HepG2 (cell line): ENCODE results near the gene CSNK1G1. TPM values are rescaled to one million over a fixed set of nuclear protein-coding genes. Genes with fewer than 3 reads are reported as not detected.
A peak's percentile ranks its signal among the peaks of the same experiment; 100 is the strongest.

Experiments used
- ARID4A ChIP-seq: sonication (generic); formaldehyde crosslinking; IDR thresholded peaks from 2 replicates; pipeline ENCODE4 v1.5.0; 2020; ENCODE audit warnings: mild to moderate bottlenecking, missing genetic modification reagents, borderline replicate concordance
- DR1 ChIP-seq: sonication (generic); formaldehyde crosslinking; IDR thresholded peaks from 2 replicates; pipeline ENCODE4 v1.8.0; 2021; ENCODE audit warnings: mild to moderate bottlenecking, missing genetic modification reagents, inconsistent platforms
- DZIP1 ChIP-seq: sonication (generic); formaldehyde crosslinking; IDR thresholded peaks from 2 replicates; pipeline ENCODE4 v1.5.0; 2020; ENCODE audit warnings: mild to moderate bottlenecking, missing genetic modification reagents
- GATA4 ChIP-seq: sonication (generic); IDR thresholded peaks from 2 replicates; pipeline ENCODE4 v1.6.1; 2016; ENCODE audit warnings: antibody characterized with exemption, low read depth, borderline replicate concordance
- HCFC1 ChIP-seq: fragments of 150-350 bp; IDR thresholded peaks from 2 replicates; pipeline ENCODE4 v1.6.1; 2014; ENCODE audit warnings: low read depth, low read length
- HNRNPH1 ChIP-seq: fragments of 200-400 bp; formaldehyde crosslinking; optimal IDR thresholded peaks from 2 replicates; pipeline ENCODE3; 2017; ENCODE audit warnings: mild to moderate bottlenecking, low read depth, low read length
- MXI1 ChIP-seq: IDR thresholded peaks from 3 replicates; pipeline ENCODE4 v1.6.1; 2012; ENCODE audit warnings: low read depth, low read length, inconsistent platforms, borderline replicate concordance
- RAD51 ChIP-seq: fragments of 450-650 bp; IDR thresholded peaks from 2 replicates; pipeline ENCODE4 v1.6.1; 2016; ENCODE audit warnings: borderline replicate concordance
- TBX2 ChIP-seq: sonication (generic); formaldehyde crosslinking; IDR thresholded peaks from 2 replicates; pipeline ENCODE4 v1.5.0; 2020; ENCODE audit warnings: missing genetic modification reagents, mild to moderate bottlenecking, borderline replicate concordance
- TOPORS ChIP-seq: sonication (generic); formaldehyde crosslinking; IDR thresholded peaks from 2 replicates; pipeline ENCODE4 v1.8.0; 2023; ENCODE audit warnings: mild to moderate bottlenecking, missing genetic modification reagents
- ZKSCAN8 ChIP-seq: IDR thresholded peaks from 2 replicates; pipeline ENCODE4 v1.6.1; 2016; ENCODE audit warnings: borderline replicate concordance, missing genetic modification reagents, missing compliant biosample characterization
- ZNF143 ChIP-seq: sonication (generic); formaldehyde crosslinking; IDR thresholded peaks from 2 replicates; pipeline ENCODE4 v1.4.0; 2020; ENCODE audit warnings: missing genetic modification reagents
- ZNF354B ChIP-seq: sonication (generic); formaldehyde crosslinking; IDR thresholded peaks from 2 replicates; pipeline ENCODE4 v1.8.0; 2022; ENCODE audit warnings: mild to moderate bottlenecking, missing genetic modification reagents
- ZNF512B ChIP-seq: sonication (generic); formaldehyde crosslinking; IDR thresholded peaks from 2 replicates; pipeline ENCODE4 v1.5.1; 2020; ENCODE audit warnings: missing genetic modification reagents, mild to moderate bottlenecking, borderline replicate concordance
- ZNF562 ChIP-seq: sonication (generic); formaldehyde crosslinking; IDR thresholded peaks from 2 replicates; pipeline ENCODE4 v1.8.0; 2022; ENCODE audit warnings: missing genetic modification reagents, borderline replicate concordance
- ZNF572 ChIP-seq: sonication (generic); formaldehyde crosslinking; IDR thresholded peaks from 2 replicates; pipeline ENCODE4 v1.5.1; 2020; ENCODE audit warnings: mild to moderate bottlenecking, missing genetic modification reagents
- polyA plus RNA-seq, 8 experiments: library from polyadenylated mRNA; depleted of rRNA in 3 of 8; stranded (reverse) in 7 of 8; unstranded in 1 of 8; fragments of >200 nt; fragmentation: Illumina TruSeq in 4 of 8; extraction: Trizol in 4 of 8; gene quantifications; 2 replicates each; pipeline versions ENCODE4 v1.2.1 to v1.2.3, GENCODE V29; 2011 to 2016; ENCODE audit warnings: low read depth in 4 of 8, missing spikeins in 1 of 8, mixed read lengths in 1 of 8; ENCODE audit not compliant: insufficient read depth in 1 of 8
- total RNA-seq, 5 experiments: library from RNA; depleted of rRNA; stranded (reverse); fragments of >200 nt; fragmentation: Illumina TruSeq; extraction: Trizol; gene quantifications; 2 replicates each; pipeline ENCODE4 v1.2.3, GENCODE V29; 2016; ENCODE audit warnings: low read depth in 1 of 5
- TF ChIP-seq, protein P1 (sequence below): sonication (generic); formaldehyde crosslinking; IDR thresholded peaks from 2 replicates; pipeline ENCODE4 v1.5.0; 2020; ENCODE audit warnings: mild to moderate bottlenecking, low read depth, missing genetic modification reagents, borderline replicate concordance

CSNK1G1 gene
- total and polyA plus RNA-seq, 2 of the 13 experiments (the other 11 are each of a cell fraction or from before 2014, with no cell fraction given): 8.5 to 12.6 TPM

DNA sequence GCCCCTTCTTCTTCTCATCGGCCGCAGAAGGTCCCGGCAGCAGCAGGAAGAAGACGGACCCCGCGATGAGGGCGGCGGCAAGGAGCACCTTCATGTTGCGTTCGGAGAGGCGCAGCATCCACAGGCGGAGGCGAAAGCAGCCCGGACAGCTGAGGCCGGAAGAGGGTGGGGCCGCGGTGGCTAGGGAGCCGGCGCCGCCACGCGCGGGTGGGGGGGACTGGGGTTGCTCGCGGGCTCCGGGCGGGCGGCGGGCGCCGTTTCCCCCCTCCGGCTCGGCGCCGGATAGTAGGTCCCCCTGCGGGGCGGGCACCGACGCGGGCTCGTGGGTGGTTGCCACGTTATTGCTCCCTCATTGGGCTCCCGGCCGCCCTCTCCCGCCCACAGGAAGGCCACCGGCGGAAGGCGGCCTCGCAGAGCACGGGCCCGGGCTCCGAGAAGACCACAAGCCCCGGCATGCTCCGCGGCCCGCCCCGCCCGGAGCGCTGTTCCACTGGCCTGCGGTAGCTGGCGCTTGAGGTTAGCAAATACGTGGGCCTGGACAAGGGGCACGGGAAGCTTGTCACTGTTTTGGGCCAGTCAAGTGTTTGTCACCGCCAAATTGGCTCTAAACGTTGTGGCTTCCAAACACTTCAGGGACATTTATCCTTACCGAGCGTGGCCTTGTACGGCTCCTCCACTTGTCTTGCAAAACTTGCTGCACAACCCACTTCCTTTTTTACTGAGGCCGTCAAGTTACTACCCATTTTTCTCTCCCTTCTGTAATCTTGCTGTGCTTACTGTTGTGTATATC lies 192.9 kb downstream of the CSNK1G1 start, which contains the start of gene PPIB (continued):
- TF ChIP-seq ZNF562 (CRISPR knock-in tag) (no peak), DZIP1 (0 out of 2 replicates have a peak, but pooled peaks have one; percentile 65), ZNF143 (CRISPR knock-in tag) (peak; percentile 93), ARID4A (CRISPR knock-in tag) (peak; percentile 89), GATA4 (no peak), ZNF512B (CRISPR knock-in tag) (no peak), DR1 (CRISPR knock-in tag) (peak; percentile 82; the same call in 1 of the 2 replicates), HCFC1 (peak; percentile 81), ZNF354B (no peak), MXI1 (peak; percentile 78; the same call in 1 of the 3 replicates), HNRNPH1 (no peak), ZNF572 (CRISPR knock-in tag) (no peak), RAD51 (no peak), ZKSCAN8 (CRISPR knock-in tag) (no peak), TOPORS (CRISPR knock-in tag) (no peak), TBX2 (CRISPR knock-in tag) (peak; percentile 77)
- TF ChIP-seq, protein P1, sequence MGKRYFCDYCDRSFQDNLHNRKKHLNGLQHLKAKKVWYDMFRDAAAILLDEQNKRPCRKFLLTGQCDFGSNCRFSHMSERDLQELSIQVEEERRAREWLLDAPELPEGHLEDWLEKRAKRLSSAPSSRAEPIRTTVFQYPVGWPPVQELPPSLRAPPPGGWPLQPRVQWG (CRISPR knock-in tag): no peak
